OCI-LY1 (cell line): ENCODE data around the gene FOXJ2.
A peak's percentile ranks its signal among the peaks of the same experiment; 100 is the strongest.

Experiments used
- H2AFZ ChIP-seq: fragments of 200-600 bp; sonication (generic), shearing (Covaris generic); 2 replicates; pipeline ENCODE4 v1.6.0; 2014; ENCODE audit warnings: antibody characterized with exemption, mild to moderate bottlenecking, low read length
- H3F3A ChIP-seq: fragments of 200-600 bp; sonication (generic), shearing (Covaris generic); 2 replicates; pipeline ENCODE4 v1.6.0; 2014; ENCODE audit warnings: mild to moderate bottlenecking, antibody characterized with exemption, low read length, moderate library complexity; ENCODE audit not compliant: insufficient read depth
- H3K27ac ChIP-seq: fragments of 200-600 bp; sonication (generic); 2 replicates; pipeline ENCODE4 v1.5.1; 2014; ENCODE audit warnings: low read length, mixed run types, mild to moderate bottlenecking, low read depth; ENCODE audit not compliant: poor library complexity, severe bottlenecking
- H3K27me3 ChIP-seq: fragments of 200-600 bp; sonication (generic); 2 replicates; pipeline ENCODE4 v1.6.0; 2014; ENCODE audit warnings: antibody characterized with exemption, mild to moderate bottlenecking, low read length, moderate library complexity; ENCODE audit not compliant: insufficient read depth
- H3K36me3 ChIP-seq: fragments of 200-600 bp; sonication (generic); 2 replicates; pipeline ENCODE4 v1.6.1; 2014; ENCODE audit warnings: mild to moderate bottlenecking, antibody characterized with exemption, low read length, moderate library complexity, mixed read lengths; ENCODE audit not compliant: insufficient read depth
- H3K4me1 ChIP-seq: fragments of 200-600 bp; sonication (generic); 2 replicates; pipeline ENCODE4 v1.5.1; 2014; ENCODE audit warnings: mild to moderate bottlenecking, low read length, moderate library complexity; ENCODE audit not compliant: insufficient read depth, severe bottlenecking
- H3K4me2 ChIP-seq: fragments of 200-600 bp; sonication (generic), shearing (Covaris generic); 2 replicates; pipeline ENCODE4 v1.6.1; 2014; ENCODE audit warnings: low read length
- H3K4me3 ChIP-seq: fragments of 200-600 bp; sonication (generic); 2 replicates; pipeline ENCODE4 v1.5.1; 2014; ENCODE audit warnings: low read length, low read depth, mild to moderate bottlenecking, mixed read lengths; ENCODE audit not compliant: poor library complexity, severe bottlenecking
- H3K79me2 ChIP-seq: fragments of 200-600 bp; shearing (Covaris generic); 2 replicates; pipeline ENCODE4 v1.6.1; 2016; ENCODE audit warnings: mixed run types, low read length, mixed read lengths; ENCODE audit not compliant: insufficient read depth
- H3K9ac ChIP-seq: fragments of 200-600 bp; sonication (generic), shearing (Covaris generic); 2 replicates; pipeline ENCODE4 v1.6.1; 2014; ENCODE audit warnings: mild to moderate bottlenecking, low read length, mixed read lengths
- H3K9me2 ChIP-seq: fragments of 200-600 bp; sonication (generic), shearing (Covaris generic); 2 replicates; pipeline ENCODE4 v1.6.1; 2014; ENCODE audit warnings: low read depth, mild to moderate bottlenecking, low read length, mixed read lengths
- H3K9me3 ChIP-seq: fragments of 200-600 bp; shearing (Covaris generic); 2 replicates; pipeline ENCODE4 v1.6.1; 2014; ENCODE audit warnings: low read length, mixed read lengths
- H4K20me1 ChIP-seq: fragments of 200-600 bp; sonication (generic), shearing (Covaris generic); 2 replicates; pipeline ENCODE4 v1.6.0; 2016; ENCODE audit warnings: mild to moderate bottlenecking, low read length; ENCODE audit not compliant: insufficient read depth
- EZH2 ChIP-seq: fragments of 200-600 bp; sonication (generic), shearing (Covaris generic); IDR thresholded peaks from 2 replicates; pipeline ENCODE4 v1.8.0; 2017; ENCODE audit warnings: borderline replicate concordance, mixed run types, mild to moderate bottlenecking, antibody characterized with exemption, low read length, moderate library complexity, mixed read lengths
- TF ChIP-seq, protein P1 (sequence below): fragments of 200-600 bp; sonication (generic), shearing (Covaris generic); IDR thresholded peaks from 2 replicates; pipeline ENCODE4 v1.5.1; 2017; ENCODE audit warnings: mild to moderate bottlenecking, antibody characterized with exemption, low read length, moderate library complexity, mixed read lengths

The FOXJ2 gene

GRCh38 chr12:8076366-8076765, 43.9 kb downstream of the FOXJ2 start:
- Histone ChIP-seq H3K27me3 (no peaks in the 10 kb centered on the region), H3K36me3 (no peaks in the 10 kb centered on the region), H2AFZ (no peak overlapping the region), H4K20me1 (no peaks in the 10 kb centered on the region), H3K4me3 (no peak overlapping the region), H3K27ac (no peak overlapping the region), H3K79me2 (0 out of 2 replicates have a peak, but pooled peaks cover 3% of the 10 kb centered on the region), H3K9me3 (no peaks in the 10 kb centered on the region), H3K4me1 (peaks cover 11% of the 10 kb centered on the region), H3K9ac (no peak overlapping the region), H3K9me2 (no peaks in the 10 kb centered on the region), H3K4me2 (no peak overlapping the region), H3F3A (no peaks in the 10 kb centered on the region)
- TF ChIP-seq, protein P1, sequence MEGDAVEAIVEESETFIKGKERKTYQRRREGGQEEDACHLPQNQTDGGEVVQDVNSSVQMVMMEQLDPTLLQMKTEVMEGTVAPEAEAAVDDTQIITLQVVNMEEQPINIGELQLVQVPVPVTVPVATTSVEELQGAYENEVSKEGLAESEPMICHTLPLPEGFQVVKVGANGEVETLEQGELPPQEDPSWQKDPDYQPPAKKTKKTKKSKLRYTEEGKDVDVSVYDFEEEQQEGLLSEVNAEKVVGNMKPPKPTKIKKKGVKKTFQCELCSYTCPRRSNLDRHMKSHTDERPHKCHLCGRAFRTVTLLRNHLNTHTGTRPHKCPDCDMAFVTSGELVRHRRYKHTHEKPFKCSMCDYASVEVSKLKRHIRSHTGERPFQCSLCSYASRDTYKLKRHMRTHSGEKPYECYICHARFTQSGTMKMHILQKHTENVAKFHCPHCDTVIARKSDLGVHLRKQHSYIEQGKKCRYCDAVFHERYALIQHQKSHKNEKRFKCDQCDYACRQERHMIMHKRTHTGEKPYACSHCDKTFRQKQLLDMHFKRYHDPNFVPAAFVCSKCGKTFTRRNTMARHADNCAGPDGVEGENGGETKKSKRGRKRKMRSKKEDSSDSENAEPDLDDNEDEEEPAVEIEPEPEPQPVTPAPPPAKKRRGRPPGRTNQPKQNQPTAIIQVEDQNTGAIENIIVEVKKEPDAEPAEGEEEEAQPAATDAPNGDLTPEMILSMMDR, result no peak
- no peak for TF ChIP-seq EZH2

DNA sequence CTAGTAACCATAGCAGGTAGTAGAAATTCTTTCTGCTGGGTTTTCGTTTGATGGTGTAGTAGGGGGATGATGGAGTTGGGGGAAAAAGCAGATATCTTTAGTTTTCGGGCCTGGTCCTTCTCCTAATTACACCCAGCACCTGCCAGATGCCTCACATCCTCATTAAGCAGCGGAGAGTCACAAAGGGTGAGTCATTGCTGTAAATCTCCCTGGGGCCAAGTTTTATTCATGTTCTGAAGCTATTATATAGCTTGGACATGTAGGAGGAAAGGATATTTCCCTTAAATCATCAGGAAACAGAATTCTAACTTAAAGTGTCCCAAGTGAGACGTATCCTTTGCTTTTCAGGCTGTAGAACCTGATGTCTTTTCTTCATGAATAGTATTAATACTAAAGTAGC, 44.7 kb downstream of the FOXJ2 start:
- H3K9ac ChIP-seq, result no peak overlapping the region
- no peak overlapping the region for H2AFZ ChIP-seq
- no peaks in the 10 kb centered on the region for H3F3A ChIP-seq
- H3K4me3 ChIP-seq, result no peak overlapping the region
- peaks cover 13% of the 10 kb centered on the region for H3K4me1 ChIP-seq
- H3K27me3 ChIP-seq, result no peaks in the 10 kb centered on the region
- no peaks in the 10 kb centered on the region for H3K9me3 ChIP-seq
- H4K20me1 ChIP-seq, result no peaks in the 10 kb centered on the region
- H3K36me3 ChIP-seq, result no peaks in the 10 kb centered on the region
- H3K9me2 ChIP-seq, result no peaks in the 10 kb centered on the region
- TF ChIP-seq, protein P1, result no peak
- TF ChIP-seq EZH2, result no peak
- no peak overlapping the region for H3K4me2 ChIP-seq
- no peak overlapping the region for H3K27ac ChIP-seq
- peaks cover 7% of the 10 kb centered on the region; the same call in 1 of the 2 replicates for H3K79me2 ChIP-seq

DNA sequence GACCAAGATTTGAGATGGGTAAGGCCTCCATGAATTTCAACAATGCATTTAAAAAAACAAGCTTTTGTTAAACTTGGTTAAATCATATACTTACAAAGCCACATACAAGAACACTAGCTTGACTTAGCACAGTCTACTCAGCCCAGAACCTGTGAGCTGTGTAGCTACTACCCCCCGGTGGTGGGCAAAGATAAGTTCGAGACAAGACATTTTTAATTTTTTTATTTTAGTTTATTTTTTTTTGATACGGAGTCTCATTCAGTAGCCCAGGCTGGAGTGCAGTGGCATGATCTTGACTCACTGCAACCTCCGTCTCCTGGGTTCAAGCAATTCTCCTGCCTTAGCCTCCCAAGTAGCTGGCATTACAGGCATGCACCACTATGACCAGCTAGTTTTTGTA, 45.9 kb downstream of the FOXJ2 start:
- H2AFZ ChIP-seq, result no peak overlapping the region
- H3K36me3 ChIP-seq, result no peaks in the 10 kb centered on the region
- TF ChIP-seq, protein P1, result peak; percentile 31; the same call in 1 of the 2 replicates
- TF ChIP-seq EZH2, result no peak
- H3K4me2 ChIP-seq, result no peak overlapping the region
- H3K4me3 ChIP-seq, result no peak overlapping the region
- H3K9me2 ChIP-seq, result no peaks in the 10 kb centered on the region
- H3K27ac ChIP-seq, result no peak overlapping the region
- no peaks in the 10 kb centered on the region for H3K27me3 ChIP-seq
- no peaks in the 10 kb centered on the region for H3K9me3 ChIP-seq
- H3F3A ChIP-seq, result no peaks in the 10 kb centered on the region
- no peak overlapping the region for H3K9ac ChIP-seq
- peaks cover 22% of the 10 kb centered on the region for H3K4me1 ChIP-seq
- no peaks in the 10 kb centered on the region for H4K20me1 ChIP-seq
- H3K79me2 ChIP-seq, result peaks cover 18% of the 10 kb centered on the region
